Choroid plexus epithelial cell (primary cell): ENCODE results near the gene CCDC152.

Experiments
- DNase-seq: peaks from one replicate; pipeline ENCODE4 v3.0.0-alpha.2; 2010; ENCODE audit warnings: low read depth
- H3K4me3 ChIP-seq: 2 replicates; pipeline ENCODE4 v1.5.1; 2011; ENCODE audit warnings: low read depth, mild to moderate bottlenecking, control low read depth, low read length, moderate library complexity
- CTCF ChIP-seq: conservative IDR thresholded peaks from 2 replicates; pipeline ENCODE4 v1.5.1; 2011; ENCODE audit warnings: low read depth, mild to moderate bottlenecking, control low read depth, inconsistent platforms, low read length, moderate library complexity

CCDC152 gene

GRCh38 chr5:42779083-42779482 is 22.5 kb downstream of the CCDC152 start:
- DNase-seq = no peak
- no peak overlapping the region for H3K4me3 ChIP-seq
- no peak for TF ChIP-seq CTCF

GRCh38 chr5:42781584-42781983 is 25.0 kb downstream of the CCDC152 start:
- H3K4me3 ChIP-seq = no peak overlapping the region
- no peak for DNase-seq
- no peak for TF ChIP-seq CTCF

GRCh38 chr5:42784132-42784531 is 27.5 kb downstream of the CCDC152 start:
- TF ChIP-seq CTCF = no peak
- DNase-seq = peak; percentile 5
- H3K4me3 ChIP-seq = no peak overlapping the region

- no peak overlapping the region for H3K4me3 ChIP-seq
- TF ChIP-seq CTCF = no peak
- no peak for DNase-seq
Observed at GRCh38 chr5:42785756-42786155, 29.1 kb downstream of the CCDC152 start.

GRCh38 chr5:42787073-42787472 is 30.5 kb downstream of the CCDC152 start:
- TF ChIP-seq CTCF = no peak

GRCh38 chr5:42787845-42788244 is 31.2 kb downstream of the CCDC152 start:
- H3K4me3 ChIP-seq = no peak overlapping the region
- TF ChIP-seq CTCF = no peak
- DNase-seq = no peak

More at GRCh38 chr5:42787073-42787472, 30.5 kb downstream of the CCDC152 start:
- DNase-seq = no peak
- no peak overlapping the region for H3K4me3 ChIP-seq

GRCh38 chr5:42791151-42791550 is 34.5 kb downstream of the CCDC152 start:
- no peak for DNase-seq
- TF ChIP-seq CTCF = no peak
- no peak overlapping the region for H3K4me3 ChIP-seq
